ENCODE results near the gene TNNC1. TPM values are rescaled to one million over a fixed set of nuclear protein-coding genes. Genes with fewer than 3 reads are reported as not detected.

Gene TNNC1
- polyA plus RNA-seq, 3 donors, result not detected

GRCh38 chr3:52452570-52453221 is 1.1 kb downstream of the TNNC1 start:
- 92% methylated on average over 9 of the region's 11 CpGs for WGBS (ENCODE audit: insufficient coverage)
- H3K9me3 ChIP-seq (replicated peaks in 1 of 2; ENCODE audit: control insufficient read depth in 1 of 2, insufficient read depth in 1 of 2, low read length in 2 of 2), result no peaks in the 10 kb centered on the region
- H3K4me3 Mint-ChIP-seq, result no peak overlapping the region
- DNase-seq, result no peak
- no peak overlapping the region for H3K27ac ChIP-seq (ENCODE audit: low read depth in 1 of 2, low read length in 2 of 2)
- H3K4me1 Mint-ChIP-seq, result peaks cover 30% of the 10 kb centered on the region
- peaks cover 0 to 7% of the 10 kb centered on the region in 2 donors for H3K36me3 Mint-ChIP-seq
- peaks cover 0 to 9% (median 3%) of the 10 kb centered on the region in 7 donors for H3K9me3 Mint-ChIP-seq
- H2AFZ ChIP-seq (ENCODE audit: insufficient read depth, low read depth, low read length, poor library complexity, severe bottlenecking), result no peak overlapping the region
- intact Hi-C loops (cut with micrococcal nuclease), result no loop called here
- no peak for TF ChIP-seq CTCF (IDR thresholded peaks at IDR 0.05)
- no peak overlapping the region for H3K9ac ChIP-seq (ENCODE audit: insufficient read depth, low read length, poor library complexity, severe bottlenecking)
- peaks cover 27 to 29% of the 10 kb centered on the region in 2 donors for H3K4me1 ChIP-seq (ENCODE audit: control insufficient read depth in 1 of 2, insufficient read depth in 2 of 2, low read length in 2 of 2)
- no peak overlapping the region for H3K4me3 ChIP-seq (replicated peaks in 1 of 3; ENCODE audit: low read depth in 2 of 3, low read length in 3 of 3)
- H4K20me1 ChIP-seq (ENCODE audit: insufficient read depth, low read length), result peaks cover 15% of the 10 kb centered on the region
- H3K27me3 ChIP-seq (ENCODE audit: control insufficient read depth in 2 of 2, insufficient read depth in 2 of 2, low read length in 2 of 2), result no peaks in the 10 kb centered on the region
- peaks cover 29% of the 10 kb centered on the region for H3K79me2 ChIP-seq (ENCODE audit: insufficient read depth, low read length)
- peaks cover 0 to 1% of the 10 kb centered on the region in 2 donors for H3K36me3 ChIP-seq (replicated peaks in 1 of 2; ENCODE audit: control insufficient read depth in 1 of 2, insufficient read depth in 2 of 2, low read length in 2 of 2)
- peaks cover 0 to 6% (median 1%) of the 10 kb centered on the region in 3 donors for H3K27me3 Mint-ChIP-seq (ENCODE audit: low read depth in 3 of 3)
- no peak overlapping the region for H3K4me2 ChIP-seq (replicated peaks; ENCODE audit: extremely low read depth, low read length, poor library complexity, severe bottlenecking)
- H3K27ac Mint-ChIP-seq, result no peak overlapping the region

GRCh38 chr3:52452126-52452525 is 1.7 kb downstream of the TNNC1 start:
- Mint-ChIP-seq H3K27ac (peak overlapping the region in 1 of 7 donors; percentile 18), H3K4me1 (peaks cover 25% of the 10 kb centered on the region), H3K36me3 (peaks cover 0 to 3% of the 10 kb centered on the region in 2 donors), H3K9me3 (peaks cover 0 to 9% (median 3%) of the 10 kb centered on the region in 7 donors), H3K4me3 (no peak overlapping the region), H3K27me3 (ENCODE audit: low read depth in 3 of 3) (peaks cover 0 to 6% (median 1%) of the 10 kb centered on the region in 3 donors)
- intact Hi-C loops (cut with micrococcal nuclease), result no loop called here
- Histone ChIP-seq H3K4me2 (replicated peaks; ENCODE audit: extremely low read depth, low read length, poor library complexity, severe bottlenecking) (no peak overlapping the region), H3K9ac (ENCODE audit: insufficient read depth, low read length, poor library complexity, severe bottlenecking) (no peak overlapping the region), H2AFZ (ENCODE audit: insufficient read depth, low read depth, low read length, poor library complexity, severe bottlenecking) (no peak overlapping the region), H3K27me3 (ENCODE audit: control insufficient read depth in 2 of 2, insufficient read depth in 2 of 2, low read length in 2 of 2) (no peaks in the 10 kb centered on the region), H3K36me3 (replicated peaks in 1 of 2; ENCODE audit: control insufficient read depth in 1 of 2, insufficient read depth in 2 of 2, low read length in 2 of 2) (no peaks in the 10 kb centered on the region), H3K4me3 (replicated peaks in 1 of 3; ENCODE audit: low read depth in 2 of 3, low read length in 3 of 3) (no peak overlapping the region), H3K27ac (ENCODE audit: low read depth in 1 of 2, low read length in 2 of 2) (no peak overlapping the region), H3K9me3 (replicated peaks in 1 of 2; ENCODE audit: control insufficient read depth in 1 of 2, insufficient read depth in 1 of 2, low read length in 2 of 2) (no peaks in the 10 kb centered on the region), H3K4me1 (ENCODE audit: control insufficient read depth in 1 of 2, insufficient read depth in 2 of 2, low read length in 2 of 2) (peaks cover 21 to 23% of the 10 kb centered on the region in 2 donors), H4K20me1 (ENCODE audit: insufficient read depth, low read length) (peaks cover 9% of the 10 kb centered on the region), H3K79me2 (ENCODE audit: insufficient read depth, low read length) (peaks cover 24% of the 10 kb centered on the region)
- 98% methylated on average over 4 of the region's 6 CpGs for WGBS (ENCODE audit: insufficient coverage)
- TF ChIP-seq CTCF (IDR thresholded peaks at IDR 0.05), result no peak
- no peak for DNase-seq
